Trophoblast cell (in vitro differentiated cells and primary cell): Measurements from ENCODE around the gene BRSK2.

Source experiments
- DNase-seq, 2 donors: peaks; one replicate each; pipeline ENCODE4 v3.0.0-alpha.2; 2016
- H2AFZ ChIP-seq: 2 replicates; pipeline ENCODE4 v1.6.1; 2013; ENCODE audit warnings: low read length, moderate library complexity, mild to moderate bottlenecking; ENCODE audit not compliant: insufficient read depth, poor library complexity
- H2AK5ac ChIP-seq: 2 replicates; pipeline ENCODE4 v1.6.1; 2013; ENCODE audit warnings: mild to moderate bottlenecking, low read length
- H2BK120ac ChIP-seq: 2 replicates; pipeline ENCODE4 v1.6.1; 2013; ENCODE audit warnings: low read length, mild to moderate bottlenecking, moderate library complexity; ENCODE audit not compliant: insufficient read depth, poor library complexity
- H2BK12ac ChIP-seq: 2 replicates; pipeline ENCODE4 v1.6.1; 2013; ENCODE audit warnings: mild to moderate bottlenecking, low read length, moderate library complexity
- H2BK5ac ChIP-seq: 2 replicates; pipeline ENCODE4 v1.6.1; 2013; ENCODE audit warnings: low read length, low read depth, moderate library complexity, mild to moderate bottlenecking; ENCODE audit not compliant: poor library complexity
- H3K14ac ChIP-seq: 2 replicates; pipeline ENCODE4 v1.6.1; 2013; ENCODE audit warnings: mild to moderate bottlenecking, low read length
- H3K18ac ChIP-seq: 2 replicates; pipeline ENCODE4 v1.6.1; 2013; ENCODE audit warnings: mild to moderate bottlenecking, low read length
- H3K23ac ChIP-seq: 2 replicates; pipeline ENCODE4 v1.6.1; 2013; ENCODE audit warnings: low read length
- H3K27ac ChIP-seq: 2 replicates; pipeline ENCODE4 v1.5.1; 2013; ENCODE audit warnings: low read depth, mild to moderate bottlenecking, inconsistent platforms, low read length, moderate library complexity
- H3K27me3 ChIP-seq: 2 replicates; pipeline ENCODE4 v1.6.1; 2013; ENCODE audit warnings: inconsistent platforms, mild to moderate bottlenecking, low read length, moderate library complexity; ENCODE audit not compliant: insufficient read depth
- H3K36me3 ChIP-seq, 2 experiments: 1 replicate in 1 of 2; 2 replicates in 1 of 2; pipeline ENCODE4 v1.6.1; 2013; ENCODE audit warnings: low read length in 2 of 2, mild to moderate bottlenecking in 2 of 2, moderate library complexity in 1 of 2; ENCODE audit not compliant: insufficient read depth in 2 of 2, control insufficient read depth in 1 of 2
- H3K4ac ChIP-seq: 2 replicates; pipeline ENCODE4 v1.6.1; 2013; ENCODE audit warnings: low read depth, mild to moderate bottlenecking, low read length, moderate library complexity
- H3K4me1 ChIP-seq, 2 experiments: 1 replicate in 1 of 2; 2 replicates in 1 of 2; pipeline ENCODE4 v1.6.1; 2013; ENCODE audit warnings: low read length in 2 of 2, mild to moderate bottlenecking in 2 of 2, moderate library complexity in 1 of 2; ENCODE audit not compliant: insufficient read depth in 2 of 2, control insufficient read depth in 1 of 2
- H3K4me2 ChIP-seq: 2 replicates; pipeline ENCODE4 v1.6.1; 2013; ENCODE audit warnings: inconsistent platforms, mild to moderate bottlenecking, low read length, moderate library complexity
- H3K4me3 ChIP-seq: 2 replicates; pipeline ENCODE4 v1.5.1; 2013; ENCODE audit warnings: mild to moderate bottlenecking, low read depth, low read length, inconsistent platforms
- H3K79me1 ChIP-seq: one replicate; pipeline ENCODE4 v1.6.1; 2013; ENCODE audit warnings: low read length
- H3K79me2 ChIP-seq: 2 replicates; pipeline ENCODE4 v1.6.1; 2013; ENCODE audit warnings: low read length, mild to moderate bottlenecking; ENCODE audit not compliant: control insufficient read depth, insufficient read depth, poor library complexity
- H3K9ac ChIP-seq: 2 replicates; pipeline ENCODE4 v1.6.1; 2013; ENCODE audit warnings: mild to moderate bottlenecking, low read length
- H3K9me3 ChIP-seq: 2 replicates; pipeline ENCODE4 v1.6.1; 2013; ENCODE audit warnings: low read depth, mild to moderate bottlenecking, control low read depth, inconsistent platforms, low read length; ENCODE audit not compliant: insufficient read depth
- H4K12ac ChIP-seq: 2 replicates; pipeline ENCODE4 v1.6.1; 2013; ENCODE audit warnings: low read depth, mild to moderate bottlenecking, low read length, moderate library complexity
- H4K8ac ChIP-seq: 2 replicates; pipeline ENCODE4 v1.6.1; 2013; ENCODE audit warnings: low read depth, mild to moderate bottlenecking, low read length, moderate library complexity
- H4K91ac ChIP-seq: one replicate; pipeline ENCODE4 v1.6.1; 2013; ENCODE audit warnings: low read depth, mild to moderate bottlenecking, low read length, moderate library complexity
- WGBS: extraction: QIAGEN DNeasy Blood & Tissue Kit; methylation state at CpG from one replicate; pipeline ENCODE4 v1.1.7; 2013; ENCODE audit warnings: missing lambda C conversion rate; ENCODE audit not compliant: insufficient read length, insufficient coverage; ENCODE audit errors: extremely low coverage; 5-methylcytosine and 5-hydroxymethylcytosine counted together

Gene BRSK2

DNA sequence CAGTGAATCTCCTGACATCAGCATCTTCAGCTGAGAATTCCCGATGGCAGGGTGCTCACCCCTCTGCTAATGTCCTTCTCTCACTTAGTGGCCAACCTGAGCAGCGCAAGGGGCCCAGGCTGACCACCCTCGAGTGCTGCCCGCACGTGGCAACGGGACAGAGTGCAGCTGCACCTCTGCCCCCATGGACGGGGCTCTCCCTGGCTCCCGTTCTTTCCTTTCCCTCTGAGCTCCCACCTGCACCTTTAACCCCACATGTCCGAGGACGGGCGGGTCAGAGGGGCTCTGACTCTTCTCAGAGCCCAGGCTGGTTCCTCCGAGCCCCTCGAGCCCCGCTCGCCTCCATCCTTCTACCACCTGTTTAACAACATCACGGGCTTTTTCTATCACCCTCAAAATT is 77.0 kb downstream of the BRSK2 start:
- H2BK12ac ChIP-seq: no peak overlapping the region
- no peak overlapping the region for H3K4me2 ChIP-seq
- no peaks in the 10 kb centered on the region for H3K79me2 ChIP-seq
- no peak overlapping the region for H3K18ac ChIP-seq
- H2BK120ac ChIP-seq: no peak overlapping the region
- no peak overlapping the region for H3K27ac ChIP-seq
- H3K14ac ChIP-seq: no peak overlapping the region
- no peak overlapping the region for H2BK5ac ChIP-seq
- no CpG with 5 or more reads among the region's 16 CpGs for WGBS
- no peak overlapping the region for H2AK5ac ChIP-seq
- H3K4me3 ChIP-seq: no peak overlapping the region
- H3K4ac ChIP-seq: no peak overlapping the region
- DNase-seq: no peak
- H3K9me3 ChIP-seq: no peaks in the 10 kb centered on the region
- peaks cover 11 to 19% of the 10 kb centered on the region in 2 experiments for H3K36me3 ChIP-seq
- H4K8ac ChIP-seq: no peak overlapping the region
- H3K23ac ChIP-seq: no peak overlapping the region
- H3K9ac ChIP-seq: no peak overlapping the region
- H3K79me1 ChIP-seq: no peaks in the 10 kb centered on the region
- H4K12ac ChIP-seq: no peak overlapping the region
- H4K91ac ChIP-seq: no peak overlapping the region
- H3K27me3 ChIP-seq: no peaks in the 10 kb centered on the region
- H3K4me1 ChIP-seq: no peaks in the 10 kb centered on the region
- no peak overlapping the region for H2AFZ ChIP-seq

DNA sequence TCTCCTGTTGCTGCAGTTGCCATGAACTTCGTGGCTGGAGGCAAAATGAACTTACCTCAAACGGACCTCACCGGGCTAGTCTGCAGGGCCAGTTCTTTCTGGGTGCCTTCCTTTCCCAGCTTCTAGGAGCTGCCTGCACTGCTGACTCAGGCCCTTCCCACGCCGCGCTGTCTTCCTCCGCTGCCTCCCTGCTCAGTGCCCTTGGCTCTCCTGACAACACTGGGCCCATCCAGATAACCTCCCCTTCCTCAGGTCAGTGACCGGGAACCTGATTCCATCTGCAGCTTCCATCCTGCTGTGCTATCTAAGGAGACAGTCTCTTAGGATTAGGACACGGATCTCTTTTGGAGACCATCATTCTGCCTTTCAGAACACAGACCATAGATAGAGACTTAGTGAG is 77.5 kb downstream of the BRSK2 start:
- no peak overlapping the region for H2AK5ac ChIP-seq
- DNase-seq: no peak
- H2BK12ac ChIP-seq: no peak overlapping the region
- H3K9ac ChIP-seq: no peak overlapping the region
- H3K4me2 ChIP-seq: no peak overlapping the region
- no peak overlapping the region for H3K14ac ChIP-seq
- no peak overlapping the region for H3K23ac ChIP-seq
- no peak overlapping the region for H3K27ac ChIP-seq
- no peak overlapping the region for H2BK120ac ChIP-seq
- H4K8ac ChIP-seq: no peak overlapping the region
- H2AFZ ChIP-seq: no peak overlapping the region
- H2BK5ac ChIP-seq: no peak overlapping the region
- no peaks in the 10 kb centered on the region for H3K4me1 ChIP-seq
- no peaks in the 10 kb centered on the region for H3K79me1 ChIP-seq
- H4K12ac ChIP-seq: no peak overlapping the region
- H3K18ac ChIP-seq: no peak overlapping the region
- no CpG with 5 or more reads among the region's 9 CpGs for WGBS
- H4K91ac ChIP-seq: no peak overlapping the region
- H3K36me3 ChIP-seq: peaks cover 11 to 19% of the 10 kb centered on the region in 2 experiments
- H3K4ac ChIP-seq: no peak overlapping the region
- no peaks in the 10 kb centered on the region for H3K27me3 ChIP-seq
- no peak overlapping the region for H3K4me3 ChIP-seq
- H3K9me3 ChIP-seq: peaks cover under 1% of the 10 kb centered on the region
- H3K79me2 ChIP-seq: no peaks in the 10 kb centered on the region

DNA sequence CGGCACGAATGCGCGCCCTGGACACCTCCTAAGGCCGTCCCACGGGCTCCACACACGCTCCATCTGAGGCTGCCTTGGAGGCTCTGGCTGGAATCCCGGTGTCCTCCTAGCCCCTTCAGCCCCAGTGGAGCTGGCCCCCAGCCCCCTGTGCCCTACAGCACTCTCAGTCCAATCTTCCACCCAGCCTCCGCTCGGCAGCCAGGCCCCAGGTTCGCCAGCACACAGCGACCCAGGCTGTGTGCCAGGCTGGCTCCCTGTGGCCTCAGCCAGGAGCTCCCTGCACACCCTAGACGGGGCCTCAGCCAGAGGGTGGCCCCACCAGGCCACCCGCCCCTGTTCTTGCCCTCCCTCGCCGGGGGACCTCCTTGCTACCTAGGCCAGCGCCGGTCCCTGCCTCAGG is 78.3 kb downstream of the BRSK2 start:
- H3K4ac ChIP-seq: no peak overlapping the region
- peaks cover 11 to 19% of the 10 kb centered on the region in 2 experiments for H3K36me3 ChIP-seq
- H2BK120ac ChIP-seq: no peak overlapping the region
- H3K4me1 ChIP-seq: no peaks in the 10 kb centered on the region
- no peaks in the 10 kb centered on the region for H3K79me1 ChIP-seq
- H3K79me2 ChIP-seq: no peaks in the 10 kb centered on the region
- no peak overlapping the region for H2AK5ac ChIP-seq
- no peak overlapping the region for H3K27ac ChIP-seq
- no peak overlapping the region for H3K23ac ChIP-seq
- no peak overlapping the region for H4K91ac ChIP-seq
- H3K4me3 ChIP-seq: no peak overlapping the region
- no peak for DNase-seq
- no peak overlapping the region for H2BK5ac ChIP-seq
- no peak overlapping the region for H3K9ac ChIP-seq
- H3K27me3 ChIP-seq: no peaks in the 10 kb centered on the region
- no peak overlapping the region for H2AFZ ChIP-seq
- H4K12ac ChIP-seq: no peak overlapping the region
- no peak overlapping the region for H3K18ac ChIP-seq
- H3K14ac ChIP-seq: no peak overlapping the region
- H2BK12ac ChIP-seq: no peak overlapping the region
- H4K8ac ChIP-seq: no peak overlapping the region
- no CpG with 5 or more reads among the region's 18 CpGs for WGBS
- H3K9me3 ChIP-seq: peaks cover 1% of the 10 kb centered on the region
- no peak overlapping the region for H3K4me2 ChIP-seq

DNA sequence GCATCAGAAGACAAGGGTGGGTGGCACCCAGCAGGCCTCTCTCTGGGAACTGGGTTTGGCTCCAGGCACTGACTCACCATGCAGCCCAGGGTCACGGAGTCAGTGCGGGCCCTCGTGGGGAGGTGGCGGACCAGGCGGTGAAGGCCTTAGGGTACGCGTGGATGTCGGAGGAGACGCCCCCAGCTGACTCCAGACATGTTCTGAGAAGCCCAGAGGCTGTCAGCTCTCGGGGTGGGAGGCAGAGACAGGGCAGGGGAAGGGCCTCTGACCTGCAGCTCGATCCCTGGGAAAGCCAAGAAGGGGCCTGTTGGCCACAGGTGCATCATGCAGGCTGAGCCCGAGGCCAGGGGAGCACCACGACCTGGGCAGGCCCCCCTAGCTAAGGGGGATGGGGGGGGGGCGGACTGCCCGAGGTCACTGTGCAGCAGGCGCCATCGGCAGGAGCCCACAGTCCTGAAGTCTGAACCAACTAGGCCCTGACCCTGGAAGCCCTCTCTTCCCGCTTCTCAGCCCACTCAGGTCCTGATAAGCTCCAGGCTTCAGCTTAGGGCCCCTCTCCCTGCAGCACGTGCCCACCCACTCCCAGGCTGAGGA is 78.8 kb downstream of the BRSK2 start:
- DNase-seq: no peak
- H3K9ac ChIP-seq: no peak overlapping the region
- no peak overlapping the region for H2BK12ac ChIP-seq

More for the DNA sequence above, 78.8 kb downstream of the BRSK2 start:
- H2AFZ ChIP-seq: no peak overlapping the region
- H2BK5ac ChIP-seq: no peak overlapping the region
- H3K4me3 ChIP-seq: no peak overlapping the region
- H3K4me2 ChIP-seq: no peak overlapping the region
- H3K79me1 ChIP-seq: no peaks in the 10 kb centered on the region
- H4K8ac ChIP-seq: no peak overlapping the region
- H3K27me3 ChIP-seq: no peaks in the 10 kb centered on the region
- peaks cover 1% of the 10 kb centered on the region for H3K9me3 ChIP-seq
- no peak overlapping the region for H3K4ac ChIP-seq
- no CpG with 5 or more reads among the region's 19 CpGs for WGBS
- no peak overlapping the region for H4K91ac ChIP-seq
- no peak overlapping the region for H3K14ac ChIP-seq
- peaks cover 11 to 22% of the 10 kb centered on the region in 2 experiments for H3K36me3 ChIP-seq
- H2AK5ac ChIP-seq: no peak overlapping the region
- no peaks in the 10 kb centered on the region for H3K4me1 ChIP-seq
- no peak overlapping the region for H3K18ac ChIP-seq
- H2BK120ac ChIP-seq: no peak overlapping the region
- no peak overlapping the region for H3K27ac ChIP-seq
- no peaks in the 10 kb centered on the region for H3K79me2 ChIP-seq
- H4K12ac ChIP-seq: no peak overlapping the region
- no peak overlapping the region for H3K23ac ChIP-seq
